IMR-90 (cell line): ENCODE results near the gene ATP2A3. TPM values are rescaled to one million over a fixed set of nuclear protein-coding genes. Genes with fewer than 3 reads are reported as not detected.

ENCODE experiments used
- ATAC-seq: fragments of 200-7000 bp; cut with Tn5 transposase; 2 replicates; pipeline ENCODE4 v1.9.1; 2020; ENCODE audit warnings: low read depth, mild to moderate bottlenecking, moderate library complexity
- BruUV-seq: library from RNA; stranded (reverse); fragments of 400-500 nt; replicated peaks from 2 replicates; lab custom pipeline; 2021; lab: Mats Ljungman, UMichigan
- CTCF ChIA-PET: fragments of 300-600 bp; formaldehyde crosslinking; extraction: SDS; loops from one replicate; lab custom pipeline; 2021; ENCODE audit warnings: antibody characterized with exemption; lab: Yijun Ruan, JAX
- POLR2A ChIA-PET: fragments of 300-600 bp; sonication (Branson Sonifier 250); formaldehyde crosslinking; loops from one replicate; lab custom pipeline; 2022; ENCODE audit warnings: antibody characterized with exemption; ENCODE audit not compliant: unreplicated experiment; lab: Charles Lee
- DNase-seq: peaks from one replicate; pipeline ENCODE4 v3.0.0; 2013
- H2AFZ ChIP-seq: replicated peaks from 2 replicates; pipeline ENCODE3; 2013; ENCODE audit warnings: low read length, mild to moderate bottlenecking; ENCODE audit not compliant: poor library complexity
- H2AK5ac ChIP-seq: 2 replicates; pipeline ENCODE4 v1.6.1; 2013; ENCODE audit warnings: low read depth, low read length, inconsistent platforms
- H2AK9ac ChIP-seq: replicated peaks from 2 replicates; pipeline ENCODE3; 2013; ENCODE audit warnings: mild to moderate bottlenecking, low read depth, low read length, moderate library complexity; ENCODE audit not compliant: poor library complexity
- H2BK120ac ChIP-seq: 2 replicates; pipeline ENCODE4 v1.6.1; 2013; ENCODE audit warnings: low read depth, low read length, inconsistent platforms
- H2BK15ac ChIP-seq: 3 replicates; pipeline ENCODE4 v1.6.1; 2013; ENCODE audit warnings: low read depth, low read length, inconsistent platforms
- H2BK20ac ChIP-seq: 2 replicates; pipeline ENCODE4 v1.6.1; 2013; ENCODE audit warnings: low read depth, mild to moderate bottlenecking, inconsistent platforms, low read length, moderate library complexity
- H2BK5ac ChIP-seq: 2 replicates; pipeline ENCODE4 v1.6.1; 2013; ENCODE audit warnings: mild to moderate bottlenecking, low read depth, low read length, inconsistent platforms; ENCODE audit not compliant: poor library complexity, severe bottlenecking
- H3K14ac ChIP-seq: replicated peaks from 2 replicates; pipeline ENCODE4 v1.6.1; 2013; ENCODE audit warnings: low read depth, low read length, inconsistent platforms
- H3K18ac ChIP-seq: 2 replicates; pipeline ENCODE4 v1.6.1; 2013; ENCODE audit warnings: low read depth, low read length, control low read depth
- H3K23ac ChIP-seq: 2 replicates; pipeline ENCODE4 v1.6.1; 2013; ENCODE audit warnings: low read depth, low read length, inconsistent platforms
- H3K27ac ChIP-seq: 2 replicates; pipeline ENCODE4 v1.5.1; 2013; ENCODE audit warnings: mild to moderate bottlenecking, control low read depth, low read length; ENCODE audit not compliant: insufficient read depth
- H3K27me3 ChIP-seq: 2 replicates; pipeline ENCODE4 v1.6.1; 2013; ENCODE audit warnings: low read length; ENCODE audit not compliant: control insufficient read depth, insufficient read depth
- H3K36me3 ChIP-seq: 2 replicates; pipeline ENCODE4 v1.6.1; 2013; ENCODE audit warnings: low read length, mixed read lengths; ENCODE audit not compliant: control insufficient read depth, insufficient read depth
- H3K4ac ChIP-seq: 2 replicates; pipeline ENCODE4 v1.6.1; 2013; ENCODE audit warnings: low read depth, low read length, inconsistent platforms
- H3K4me1 ChIP-seq: 2 replicates; pipeline ENCODE4 v1.6.1; 2013; ENCODE audit warnings: low read length, mixed read lengths; ENCODE audit not compliant: control insufficient read depth, insufficient read depth
- H3K4me2 ChIP-seq: 2 replicates; pipeline ENCODE4 v1.6.1; 2013; ENCODE audit warnings: low read depth, mild to moderate bottlenecking, control low read depth, low read length, moderate library complexity
- H3K4me3 ChIP-seq: 2 replicates; pipeline ENCODE4 v1.5.1; 2013; ENCODE audit warnings: low read depth, mild to moderate bottlenecking, control low read depth, low read length, moderate library complexity; ENCODE audit not compliant: insufficient read depth
- H3K56ac ChIP-seq: 2 replicates; pipeline ENCODE4 v1.6.1; 2013; ENCODE audit warnings: low read length, inconsistent platforms; ENCODE audit not compliant: insufficient read depth; ENCODE audit errors: extremely low read depth
- H3K79me1 ChIP-seq, 2 experiments: 2 replicates each; pipeline ENCODE4 v1.6.1; 2013; ENCODE audit warnings: low read length in 2 of 2, inconsistent platforms in 1 of 2, low read depth in 1 of 2
- H3K9ac ChIP-seq: 2 replicates; pipeline ENCODE4 v1.6.1; 2013; ENCODE audit warnings: low read depth, low read length, control low read depth
- H3K9me1 ChIP-seq: 2 replicates; pipeline ENCODE4 v1.6.1; 2013; ENCODE audit warnings: low read length, inconsistent platforms; ENCODE audit not compliant: insufficient read depth
- H3K9me3 ChIP-seq: 2 replicates; pipeline ENCODE4 v1.6.1; 2013; ENCODE audit warnings: low read length; ENCODE audit not compliant: control insufficient read depth, insufficient read depth
- H4K20me1 ChIP-seq: 2 replicates; pipeline ENCODE4 v1.6.1; 2013; ENCODE audit warnings: low read length, inconsistent platforms; ENCODE audit not compliant: insufficient read depth
- H4K5ac ChIP-seq: 2 replicates; pipeline ENCODE4 v1.6.1; 2013; ENCODE audit warnings: mild to moderate bottlenecking, low read depth, low read length, control low read depth
- H4K8ac ChIP-seq, 2 experiments: 2 replicates each; pipeline ENCODE4 v1.6.1; 2013; ENCODE audit warnings: low read depth in 2 of 2, low read length in 2 of 2, control low read depth in 1 of 2, inconsistent platforms in 1 of 2
- H4K91ac ChIP-seq: 2 replicates; pipeline ENCODE4 v1.6.1; 2013; ENCODE audit warnings: low read depth, low read length, inconsistent platforms; ENCODE audit not compliant: insufficient read depth
- CEBPB ChIP-seq: IDR thresholded peaks from 2 replicates; pipeline ENCODE4 v1.6.1; 2012; ENCODE audit warnings: low read depth, low read length, improper control_type of control experiment
- CHD1 ChIP-seq: IDR thresholded peaks from 2 replicates; pipeline ENCODE4 v1.6.1; 2012; ENCODE audit warnings: low read depth, low read length, improper control_type of control experiment
- CTCF ChIP-seq: conservative IDR thresholded peaks from 2 replicates; pipeline ENCODE4 v1.5.1; 2012; ENCODE audit warnings: mild to moderate bottlenecking, low read depth, low read length, improper control_type of control experiment
- ELK1 ChIP-seq: fragments of 150-350 bp; IDR thresholded peaks from 2 replicates; pipeline ENCODE4 v1.6.1; 2016; ENCODE audit warnings: low read depth, mild to moderate bottlenecking, low read length, moderate library complexity, borderline replicate concordance
- FOS ChIP-seq: fragments of 150-350 bp; IDR thresholded peaks from 2 replicates; pipeline ENCODE4 v1.6.1; 2016; ENCODE audit warnings: low read depth, low read length
- MAZ ChIP-seq: IDR thresholded peaks from 2 replicates; pipeline ENCODE4 v1.6.1; 2012; ENCODE audit warnings: low read depth, mild to moderate bottlenecking, low read length, improper control_type of control experiment, moderate library complexity, borderline replicate concordance
- MXI1 ChIP-seq: IDR thresholded peaks from 2 replicates; pipeline ENCODE4 v1.6.1; 2012; ENCODE audit warnings: low read depth, mild to moderate bottlenecking, low read length, moderate library complexity, borderline replicate concordance
- NFE2L2 ChIP-seq: fragments of 150-350 bp; IDR thresholded peaks from 2 replicates; pipeline ENCODE4 v1.6.1; 2016; ENCODE audit warnings: low read depth, mild to moderate bottlenecking, low read length
- RAD21 ChIP-seq: IDR thresholded peaks from 2 replicates; pipeline ENCODE4 v1.6.1; 2012; ENCODE audit warnings: low read length, improper control_type of control experiment
- RCOR1 ChIP-seq: IDR thresholded peaks from 2 replicates; pipeline ENCODE4 v1.6.1; 2012; ENCODE audit warnings: mild to moderate bottlenecking, low read length, improper control_type of control experiment; ENCODE audit not compliant: insufficient replicate concordance
- RFX5 ChIP-seq: IDR thresholded peaks from 2 replicates; pipeline ENCODE4 v1.8.0; 2012; ENCODE audit warnings: low read depth, mild to moderate bottlenecking, low read length, moderate library complexity
- SMC3 ChIP-seq: fragments of 150-350 bp; IDR thresholded peaks from 2 replicates; pipeline ENCODE4 v1.6.1; 2016; ENCODE audit warnings: low read depth, mild to moderate bottlenecking, antibody characterized with exemption, low read length, moderate library complexity
- USF2 ChIP-seq: fragments of 150-350 bp; IDR thresholded peaks from 2 replicates; pipeline ENCODE4 v1.6.1; 2017; ENCODE audit warnings: mild to moderate bottlenecking, antibody characterized with exemption, low read length, low read depth
- WGBS, 2 experiments: methylation state at CpG; one replicate each; pipeline versions ENCODE4 v1.1.5 to v1.1.7; 2013; ENCODE audit warnings: missing lambda C conversion rate in 2 of 2; ENCODE audit not compliant: insufficient read length in 1 of 2; ENCODE audit errors: extremely low coverage in 2 of 2; 5-methylcytosine and 5-hydroxymethylcytosine counted together
- dilution Hi-C: fragments of 300-500 bp; cut with HindIII; formaldehyde crosslinking; loops from one replicate; pipeline ENCODE4 v1.14.3; 2018; ENCODE audit warnings: low sequenced_read_pairs; ENCODE audit not compliant: unreplicated experiment
- in situ Hi-C: fragments of 300-500 bp; cut with MboI; formaldehyde crosslinking; loops from 3 replicates; pipeline ENCODE4 v1.14.3; 2019; ENCODE audit warnings: low sequenced_read_pairs, inconsistent platforms, mixed read lengths
- intact Hi-C: fragments of 100-400 bp; cut with micrococcal nuclease; formaldehyde crosslinking; loops from 2 replicates; pipeline ENCODE4 v1.10.0; 2022
- polyA plus RNA-seq, 3 experiments: library from polyadenylated mRNA; depleted of rRNA; stranded (reverse); fragments of >200 nt; gene quantifications; 2 replicates each; pipeline ENCODE4 v1.2.3, GENCODE V29; 2012; ENCODE audit warnings: low replicate concordance in 1 of 3
- total RNA-seq: library from RNA; depleted of rRNA; stranded (reverse); fragments of >200 nt; gene quantifications from 2 replicates; pipeline ENCODE4 v1.2.3, GENCODE V29; 2012

Gene ATP2A3
- total and polyA plus RNA-seq, 2 of the 4 experiments (the other 2 are of a cell fraction): 0.18 to 0.63 TPM

- BruUV-seq: no TSS peak
Measured at GRCh38 chr17:3889325-3890012, 74.8 kb downstream of the ATP2A3 start.

More at GRCh38 chr17:3889325-3890012, 74.8 kb downstream of the ATP2A3 start:
- ATAC-seq (no peak), DNase-seq (no peak)
- intact Hi-C loops: loop anchor here (2.0 kb wide), 1 partner anchor 27 kb away; no protein-coding TSS in a partner anchor
- Histone ChIP-seq H3K14ac (peak overlapping the region; percentile 84), H4K91ac (peak overlapping the region; percentile 91), H3K4me3 (no peak overlapping the region), H3K4ac (peak overlapping the region; percentile 87), H2AK5ac (peak overlapping the region; percentile 100), H3K4me1 (peaks cover 50% of the 10 kb centered on the region), H2BK5ac (peak overlapping the region; percentile 97), H2BK20ac (peak overlapping the region; percentile 88), H2AK9ac (peak overlapping the region; percentile 99), H2BK120ac (peak overlapping the region; percentile 85), H3K9ac (no peak overlapping the region), H3K27me3 (no peaks in the 10 kb centered on the region), H3K79me1 (peaks cover 14 to 56% of the 10 kb centered on the region in 2 experiments; a peak in 3 of 4 replicates), H3K4me2 (peak overlapping the region; percentile 36; the same call in 1 of the 2 replicates), H4K5ac (peak overlapping the region; percentile 90), H2BK15ac (peak overlapping the region; percentile 100; the same call in 2 of the 3 replicates), H3K23ac (peak overlapping the region; percentile 70; the same call in 1 of the 2 replicates), H3K56ac (no peak overlapping the region), H3K27ac (peak overlapping the region; percentile 40), H4K8ac (peak overlapping the region; percentile 73 to 100), H2AFZ (peak overlapping the region; percentile 87), H3K36me3 (peaks cover under 1% of the 10 kb centered on the region; the same call in 1 of the 2 replicates), H3K9me1 (peaks cover 24% of the 10 kb centered on the region), H3K18ac (peak overlapping the region; percentile 59; the same call in 1 of the 2 replicates), H3K9me3 (no peaks in the 10 kb centered on the region), H4K20me1 (peaks cover 6% of the 10 kb centered on the region; the same call in 1 of the 2 replicates)
- CTCF ChIA-PET: interaction anchor here (1.0 to 1.7 kb wide), 2 partner anchors 43 to 152 kb away, joined by 5 to 7 read pairs; partner anchors contain the start of gene NCBP3
- dilution Hi-C loops: no loop called here
- 86% methylated on average over 4 of the region's 17 CpGs; no CpG with 5 or more reads in 1 of the 2 experiments for WGBS, 2 experiments
- TF ChIP-seq RAD21 (no peak), MXI1 (no peak), SMC3 (no peak), ELK1 (no peak), MAZ (no peak), NFE2L2 (no peak), USF2 (no peak), RCOR1 (no peak), CHD1 (no peak), CTCF (no peak), RFX5 (no peak), FOS (no peak), CEBPB (no peak)
- POLR2A ChIA-PET: no interaction called here
- in situ Hi-C loops: no loop called here
